GM19372 (cell line): ENCODE measurements around the gene SLC25A10.
"Not testable (repeated sequence)": the region's sequence is repeated elsewhere in the genome, so short reads cannot be mapped to it uniquely, and the experiment has no call there.

Experiments
- ATAC-seq: cut with Tn5 transposase; IDR thresholded peaks from one replicate; pipeline ENCODE4 v1.9.1; 2021; ENCODE audit warnings: mild to moderate bottlenecking, low read depth, moderate library complexity; ENCODE audit not compliant: unreplicated experiment

The SLC25A10 gene, protein sequence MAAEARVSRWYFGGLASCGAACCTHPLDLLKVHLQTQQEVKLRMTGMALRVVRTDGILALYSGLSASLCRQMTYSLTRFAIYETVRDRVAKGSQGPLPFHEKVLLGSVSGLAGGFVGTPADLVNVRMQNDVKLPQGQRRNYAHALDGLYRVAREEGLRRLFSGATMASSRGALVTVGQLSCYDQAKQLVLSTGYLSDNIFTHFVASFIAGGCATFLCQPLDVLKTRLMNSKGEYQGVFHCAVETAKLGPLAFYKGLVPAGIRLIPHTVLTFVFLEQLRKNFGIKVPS

GRCh38 chr17:81711814-81712467, at the start of gene SLC25A10:
Gene SLC25A10, plus strand, starts transcription at chr17:81712284. Its CDS starts 143 bp downstream, at chr17:81712427.
- peak; percentile 70 for ATAC-seq

DNA sequence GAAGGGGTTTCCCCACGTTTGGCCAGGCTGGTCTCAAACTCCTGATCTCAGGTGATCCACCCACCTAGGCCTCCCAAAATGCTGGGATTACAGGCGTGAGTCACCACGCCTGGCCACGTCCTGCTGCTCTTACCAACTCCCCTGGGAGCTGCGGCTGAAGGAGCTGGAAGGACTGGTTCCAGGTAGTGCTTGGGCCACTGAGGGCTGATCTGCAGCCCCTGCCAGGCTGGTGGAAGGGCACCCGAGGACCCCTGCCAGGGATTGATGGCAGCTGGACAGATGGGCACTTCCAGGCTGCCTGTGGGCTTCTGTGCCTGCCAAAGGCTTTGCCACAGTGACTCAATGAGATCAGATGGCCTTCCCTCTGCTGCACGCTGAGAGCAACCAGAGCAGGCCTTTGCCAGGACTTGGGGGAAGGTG, 48.0 kb upstream of the SLC25A10 start:
- ATAC-seq: no peak

DNA sequence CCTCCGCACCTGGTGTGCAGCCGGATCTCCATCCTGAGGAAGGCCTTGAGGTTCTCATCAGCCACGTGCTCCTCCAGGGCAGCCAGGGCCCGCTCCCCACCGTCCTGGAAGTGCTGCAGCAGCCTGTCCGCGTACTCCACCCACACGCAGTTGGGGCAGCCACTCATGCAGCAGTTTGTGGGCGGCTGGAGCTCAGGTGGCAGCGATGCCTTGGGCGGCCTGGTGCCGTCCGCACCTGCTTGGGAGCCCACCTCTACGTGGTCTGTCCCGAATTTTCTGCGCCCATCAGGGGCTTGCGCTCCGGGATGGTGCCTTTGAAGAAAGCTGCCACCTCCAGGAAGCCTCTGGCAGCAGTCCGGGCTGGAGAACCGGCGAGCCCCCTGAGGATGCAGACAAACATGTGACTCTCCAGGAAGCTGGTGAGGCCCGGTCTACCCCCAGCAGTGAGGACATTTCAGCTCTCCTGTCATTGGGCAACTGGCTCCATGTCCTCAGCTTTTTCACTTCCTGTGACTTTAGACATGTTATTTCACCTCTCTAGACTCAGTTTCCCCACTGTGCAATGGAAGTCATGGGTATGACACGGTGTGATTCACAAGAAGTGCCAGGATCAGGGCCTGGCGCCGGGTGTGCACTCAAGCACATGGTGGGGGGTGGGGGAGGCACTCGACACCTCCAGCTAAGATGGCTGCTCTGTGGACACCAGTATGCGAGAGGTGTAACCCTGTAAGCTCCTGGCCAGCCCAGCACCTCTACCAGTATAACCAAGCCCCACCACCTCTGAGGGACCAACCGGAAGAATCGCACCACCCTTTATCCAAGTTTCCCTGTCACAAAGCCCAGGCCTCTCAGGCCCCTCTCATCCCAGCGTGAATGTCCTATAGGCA, 46.6 kb upstream of the SLC25A10 start:
- ATAC-seq: no peak

GRCh38 chr17:81666092-81666341, 46.1 kb upstream of the SLC25A10 start:
- no peak for ATAC-seq

DNA sequence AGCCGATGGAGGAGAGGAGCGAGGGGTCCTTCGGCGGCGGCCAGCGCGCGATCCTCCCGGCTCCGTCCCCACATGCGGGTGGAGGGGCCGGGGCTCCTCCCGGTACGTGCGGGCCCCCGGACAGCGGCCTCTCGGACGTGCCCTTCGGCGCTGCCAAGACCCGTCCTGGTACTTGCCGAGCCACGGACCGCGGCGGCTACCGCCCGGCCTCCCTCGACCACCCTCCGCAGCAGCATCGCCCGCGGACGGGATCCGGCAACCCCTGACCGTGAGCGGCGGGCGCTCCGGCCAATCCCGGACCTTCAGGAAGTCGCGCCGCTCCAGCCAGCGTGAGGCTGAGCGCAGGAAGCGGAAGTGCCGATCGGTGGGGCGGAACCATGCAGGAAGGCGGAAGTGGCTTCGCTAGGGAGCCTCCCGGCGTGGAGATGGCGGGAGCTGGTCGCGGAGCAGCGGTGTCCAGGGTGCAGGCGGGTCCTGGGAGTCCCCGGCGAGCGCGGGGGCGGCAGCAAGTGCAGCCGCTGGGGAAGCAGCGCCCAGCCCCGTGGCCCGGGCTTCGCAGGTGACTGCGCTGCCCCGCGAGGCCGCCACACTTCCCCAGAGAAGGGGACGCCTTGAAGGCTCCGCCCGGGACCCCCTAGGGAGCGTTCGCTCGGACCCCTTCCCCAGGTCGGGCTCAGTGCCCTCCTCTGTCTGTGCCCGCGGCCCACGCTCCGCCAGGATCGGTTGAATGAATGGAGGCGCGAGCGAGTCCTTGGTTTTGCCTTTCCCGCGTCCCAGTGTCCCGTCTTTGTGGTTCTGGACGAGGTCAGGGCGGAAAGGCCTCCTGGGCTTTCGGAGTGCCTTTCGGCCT, 45.5 kb upstream of the SLC25A10 start, which contains the start of the genes CCDC137 and OXLD1:
Gene CCDC137 (plus strand): TSS at position 396 of the 850 bp plus-strand sequence. CDS start 30 bp downstream, at position 426.
Gene OXLD1 (minus strand): TSS at position 264 of the 850 bp plus-strand sequence. CDS start 28 bp downstream, at position 236.
- peak; percentile 91 for ATAC-seq

- no peak for ATAC-seq
These were observed 44.3 kb upstream of the SLC25A10 start for GRCh38 chr17:81667754-81668153.

DNA sequence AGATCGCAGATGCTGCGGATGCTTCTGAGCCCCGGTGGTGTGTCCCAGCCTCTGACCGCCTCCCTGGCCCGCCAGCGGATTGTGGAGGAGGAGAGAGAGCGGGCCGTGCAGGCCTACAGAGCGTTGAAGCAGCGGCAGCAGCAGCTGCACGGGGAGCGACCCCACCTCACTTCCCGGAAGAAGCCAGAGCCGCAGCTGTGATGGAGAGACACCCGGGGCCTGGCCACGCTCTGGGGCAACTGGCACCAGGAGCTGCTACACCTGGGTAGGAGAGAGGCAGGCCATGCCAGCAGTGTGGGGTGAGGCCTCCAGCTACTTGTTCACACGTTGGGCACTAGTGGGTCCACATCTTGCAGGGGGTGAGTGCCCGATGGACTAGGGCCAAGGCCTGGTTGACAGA, 39.6 kb upstream of the SLC25A10 start:
- ATAC-seq: no peak

GRCh38 chr17:81672954-81673353, 39.1 kb upstream of the SLC25A10 start:
- ATAC-seq: no peak

GRCh38 chr17:81673561-81674258, 38.4 kb upstream of the SLC25A10 start:
- ATAC-seq: no peak

GRCh38 chr17:81675515-81676221, 36.4 kb upstream of the SLC25A10 start:
- not testable (repeated sequence) for ATAC-seq

DNA sequence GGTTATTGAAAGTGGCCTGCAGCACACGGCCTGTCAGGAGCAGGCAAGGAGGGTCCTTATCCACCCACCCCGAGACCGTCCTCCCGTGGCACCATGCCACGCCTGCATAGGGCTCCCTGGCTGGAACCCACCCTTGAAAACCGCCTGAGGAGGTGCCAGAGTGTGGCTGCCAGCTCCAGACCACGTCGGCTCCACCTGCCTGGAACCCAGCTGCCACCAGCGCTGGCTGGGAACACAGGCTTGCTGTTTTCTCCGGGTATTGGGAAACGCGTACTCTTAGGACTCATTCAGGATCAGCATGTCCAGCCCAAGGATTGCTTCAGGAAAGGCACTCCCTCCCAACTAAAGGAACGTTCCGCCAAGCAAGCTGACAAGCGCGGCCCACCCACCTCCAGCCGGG, 35.2 kb upstream of the SLC25A10 start:
- ATAC-seq: no peak

GRCh38 chr17:81680150-81680549, 31.9 kb upstream of the SLC25A10 start:
- no peak for ATAC-seq

DNA sequence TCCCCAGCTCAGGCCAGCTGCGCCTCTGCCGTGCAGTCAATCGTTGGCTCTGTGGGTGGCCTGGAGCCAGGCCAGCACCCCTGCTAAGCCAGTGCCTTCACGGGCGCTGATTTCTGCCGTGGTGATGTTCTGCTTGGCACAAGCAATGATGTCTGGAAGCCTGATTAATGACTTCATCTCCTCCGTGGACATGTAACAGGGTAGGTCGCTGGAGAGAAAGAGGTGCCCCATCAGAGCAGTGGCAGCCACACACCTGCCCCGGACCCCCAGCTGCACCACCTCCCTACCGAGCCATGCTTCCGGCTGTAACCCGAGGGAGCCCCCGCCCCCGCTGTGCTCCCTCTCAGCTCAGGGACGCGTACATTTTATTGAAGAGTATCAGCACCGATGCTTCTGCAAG, 30.4 kb upstream of the SLC25A10 start:
- no peak for ATAC-seq

DNA sequence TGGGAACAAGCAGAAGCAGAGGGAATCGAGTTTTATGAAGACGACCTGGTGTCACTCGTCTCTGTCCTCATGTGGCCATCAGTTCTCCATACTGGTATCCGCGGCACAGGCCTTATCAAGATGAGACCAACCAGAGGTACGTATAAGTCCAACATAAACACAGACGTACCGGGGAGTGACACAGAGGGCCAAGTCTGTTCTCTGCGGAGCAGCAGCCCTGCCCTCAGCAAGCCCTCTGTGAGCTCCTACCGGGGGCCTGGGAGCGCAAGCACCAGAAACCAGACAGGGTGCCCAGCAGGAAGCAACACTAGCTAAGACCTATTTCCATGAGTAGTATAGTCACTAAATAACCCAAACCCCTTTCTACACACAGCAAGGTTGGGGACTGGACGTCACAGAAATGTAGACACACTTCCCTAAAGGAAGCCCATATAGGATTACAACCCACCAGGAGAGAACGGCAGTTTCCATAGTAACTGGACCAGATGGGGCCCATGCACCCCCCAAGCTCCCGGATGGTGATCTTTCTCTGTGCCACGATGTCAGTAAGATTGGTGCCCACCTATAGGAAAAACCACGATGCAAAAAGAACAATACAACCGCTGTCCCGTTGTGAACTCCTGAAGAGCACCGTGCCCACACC, 29.4 kb upstream of the SLC25A10 start:
- no peak for ATAC-seq

DNA sequence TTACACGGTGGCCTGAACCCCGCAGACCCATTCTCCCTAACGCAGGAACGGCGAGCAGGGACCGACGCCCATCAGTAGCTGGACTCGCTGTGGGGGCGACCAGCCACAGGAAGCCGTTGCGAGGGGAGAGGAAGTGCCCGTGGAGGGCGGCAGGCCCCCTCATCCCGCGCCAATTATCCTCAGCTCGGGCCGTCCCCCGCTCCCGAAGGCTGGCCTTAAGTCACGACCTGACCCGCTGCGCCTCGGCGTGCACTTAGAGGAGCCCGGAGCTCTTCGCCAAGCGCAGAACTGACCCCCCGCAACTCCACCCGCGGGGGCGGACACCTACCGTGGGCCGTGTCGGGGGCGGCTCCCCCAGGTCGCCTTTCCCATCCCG, 28.9 kb upstream of the SLC25A10 start:
- no peak for ATAC-seq

GRCh38 chr17:81683584-81684441, 28.3 kb upstream of the SLC25A10 start, which contains the start of the genes ARL16 and HGS:
Gene ARL16, minus strand, starts transcription at chr17:81683797. Its CDS starts 44 bp downstream, at chr17:81683753.
Gene HGS, plus strand, starts transcription at chr17:81684011. Its CDS starts 56 bp downstream, at chr17:81684067.
- peak; percentile 94 for ATAC-seq

- no peak for ATAC-seq
These were observed 27.6 kb upstream of the SLC25A10 start for GRCh38 chr17:81684442-81684911.
